Measurements from ENCODE around the gene IMMP2L. TPM values are rescaled to one million over a fixed set of nuclear protein-coding genes. Genes with fewer than 3 reads are reported as not detected.
"Not testable (repeated sequence)": the region's sequence is repeated elsewhere in the genome, so short reads cannot be mapped to it uniquely, and the experiment has no call there.

IMMP2L gene
- total RNA-seq, 1 donor from 2014 or later, result 40.8 TPM

DNA sequence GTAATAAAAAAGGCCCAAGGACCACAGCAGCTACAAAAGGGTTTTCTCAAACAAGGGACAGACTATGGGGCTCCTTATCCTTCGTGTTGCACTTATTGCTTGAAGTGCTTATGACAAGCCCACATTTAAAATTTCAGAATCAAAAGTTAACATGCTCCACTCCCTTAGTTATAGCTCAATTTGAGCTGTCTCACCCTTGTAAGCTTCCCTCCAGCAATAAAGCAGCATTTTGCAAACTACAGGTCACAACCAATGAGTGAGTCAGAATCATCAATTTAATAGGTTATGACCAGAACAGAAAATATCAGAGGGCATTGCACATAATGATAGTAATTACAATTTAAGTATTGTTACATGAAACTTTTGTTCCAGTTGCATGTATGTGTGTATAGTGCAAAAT, 53.0 kb downstream of the IMMP2L start:
- no peak for DNase-seq (ENCODE audit: low spot score)

DNA sequence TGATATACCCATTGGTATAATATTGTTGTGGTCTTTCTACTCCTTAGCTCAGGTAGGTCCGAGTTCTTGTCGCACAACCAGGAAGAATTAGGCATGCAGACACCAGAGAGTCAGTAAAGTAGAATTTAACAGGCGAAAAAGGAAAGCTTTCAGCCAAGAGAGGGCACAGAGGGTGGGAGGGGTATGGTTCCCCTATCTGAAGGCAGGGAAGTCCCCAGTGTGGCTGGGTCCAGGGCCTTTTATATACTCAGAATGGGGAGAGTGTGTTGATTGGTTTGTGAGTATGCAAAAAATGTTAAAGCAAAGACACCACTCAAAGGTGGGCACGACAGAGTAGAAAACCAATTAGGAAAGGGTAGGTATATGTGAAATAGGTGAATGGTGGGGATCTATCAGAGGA, 53.9 kb downstream of the IMMP2L start:
- DNase-seq (ENCODE audit: low spot score), result no peak

GRCh38 chr7:111505422-111505821, 56.9 kb downstream of the IMMP2L start:
- DNase-seq (ENCODE audit: low spot score), result not testable (repeated sequence)

GRCh38 chr7:111501799-111502198, 60.5 kb downstream of the IMMP2L start:
- DNase-seq (ENCODE audit: low spot score), result not testable (repeated sequence)

GRCh38 chr7:111499027-111499426, 63.3 kb downstream of the IMMP2L start:
- no peak for DNase-seq (ENCODE audit: low spot score)

DNA sequence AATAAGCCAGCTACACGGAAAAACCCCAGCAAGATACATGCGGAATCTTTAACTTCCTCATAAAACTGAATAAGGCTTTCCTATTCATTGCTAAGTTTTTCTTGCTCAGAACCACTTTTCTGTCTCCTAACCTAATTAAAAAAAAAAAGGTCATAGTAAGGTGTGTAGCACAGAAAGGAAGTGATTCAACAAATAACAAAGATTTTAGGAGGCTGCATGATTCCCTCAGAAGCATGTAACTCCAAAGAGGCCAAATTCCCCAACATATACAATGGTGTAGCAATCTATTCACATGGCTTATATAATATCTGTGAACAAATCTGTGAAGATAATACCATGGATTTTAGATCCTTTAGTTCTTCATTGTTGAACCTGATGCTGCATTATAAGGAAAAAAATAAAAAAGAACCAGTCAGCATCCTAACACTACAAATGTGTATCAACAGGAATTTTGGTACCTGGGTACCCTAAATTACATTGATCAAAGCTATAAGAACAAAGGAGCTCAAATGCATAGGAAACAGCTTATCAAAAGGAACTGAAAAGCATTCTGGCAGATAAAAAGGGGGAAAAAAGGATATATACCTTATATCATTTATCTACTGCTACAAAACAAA, 63.8 kb downstream of the IMMP2L start:
- no peak for DNase-seq (ENCODE audit: low spot score)

- no peak for DNase-seq (ENCODE audit: low spot score)
Measured at GRCh38 chr7:111495173-111495810, 67.0 kb downstream of the IMMP2L start.

GRCh38 chr7:111492234-111492633, 70.1 kb downstream of the IMMP2L start:
- DNase-seq (ENCODE audit: low spot score), result no peak

GRCh38 chr7:111486472-111487142, 75.7 kb downstream of the IMMP2L start:
- no peak for DNase-seq (ENCODE audit: low spot score)

DNA sequence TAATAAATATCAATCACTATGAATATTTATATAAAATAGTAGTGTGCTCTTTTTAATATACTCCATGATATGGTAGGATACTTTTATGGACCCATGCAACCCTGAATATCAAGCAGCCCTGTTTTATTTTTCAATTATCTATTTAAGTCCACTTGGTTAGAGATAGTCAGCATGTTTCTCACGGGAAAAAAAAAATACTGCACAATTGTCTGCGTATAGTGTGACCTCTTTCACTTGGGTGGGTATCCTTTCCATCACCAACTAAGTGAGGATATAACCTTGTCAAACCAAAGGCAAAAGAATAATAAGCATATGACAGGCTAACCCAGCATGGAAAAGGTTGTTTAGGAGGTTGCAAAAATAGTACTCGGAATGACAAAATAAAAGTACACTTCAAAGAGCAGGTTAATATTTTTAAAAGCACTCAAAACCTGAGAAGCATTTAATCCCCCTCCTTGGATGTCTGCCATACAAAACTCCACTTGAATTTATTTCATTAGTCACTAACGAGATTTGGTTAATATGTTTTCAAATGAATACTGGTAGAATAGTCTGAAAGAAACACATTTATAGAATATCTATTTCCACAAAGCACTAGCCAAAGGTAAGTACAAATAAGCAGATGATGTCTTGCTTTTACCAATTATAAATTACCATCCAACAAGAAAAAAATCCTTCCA, 76.5 kb downstream of the IMMP2L start:
- DNase-seq (ENCODE audit: low spot score), result no peak

DNA sequence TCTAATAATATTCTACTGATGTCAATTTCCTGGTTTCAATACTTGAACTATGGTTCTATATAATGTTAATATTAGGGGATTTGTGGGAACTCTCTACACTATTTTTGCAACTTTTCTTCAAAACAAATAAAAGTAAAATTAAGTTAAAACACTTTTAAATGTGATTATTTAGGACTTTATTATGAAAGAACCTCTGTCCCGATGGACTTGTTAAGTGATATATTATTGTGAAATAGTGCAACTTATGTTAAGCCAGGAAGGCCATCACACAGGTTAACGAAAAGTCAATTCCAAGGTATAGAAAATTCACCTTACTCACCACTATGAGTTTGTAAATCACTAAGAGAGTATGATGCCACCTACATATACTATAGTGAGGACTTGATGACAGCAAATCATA, 79.2 kb downstream of the IMMP2L start:
- DNase-seq (ENCODE audit: low spot score), result no peak

- no peak for DNase-seq (ENCODE audit: low spot score)
Measured at GRCh38 chr7:111477462-111478225, 84.6 kb downstream of the IMMP2L start.

GRCh38 chr7:111476586-111477293, 85.6 kb downstream of the IMMP2L start:
- DNase-seq (ENCODE audit: low spot score), result no peak

DNA sequence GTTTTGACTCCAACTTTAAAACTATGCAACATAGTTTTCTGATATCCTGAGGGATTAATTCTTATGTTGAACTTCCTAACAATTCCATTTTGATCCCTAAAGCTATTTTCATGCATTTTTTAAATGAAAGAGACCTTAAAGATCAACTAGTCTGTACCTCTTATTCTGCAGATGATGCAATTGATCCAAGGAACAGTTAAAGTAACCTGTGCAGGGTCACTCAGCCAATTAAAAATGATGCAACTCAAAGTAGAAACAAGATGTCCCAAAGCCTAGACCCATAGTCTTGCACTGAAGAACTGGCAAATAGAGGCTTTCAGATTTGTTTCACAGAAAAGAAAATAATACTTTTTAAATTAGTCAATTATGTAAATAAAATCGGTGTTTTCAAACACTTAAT, 86.3 kb downstream of the IMMP2L start:
- DNase-seq (ENCODE audit: low spot score), result no peak

GRCh38 chr7:111475419-111475748, 86.9 kb downstream of the IMMP2L start:
- DNase-seq (ENCODE audit: low spot score), result no peak

GRCh38 chr7:111474723-111475418, 87.4 kb downstream of the IMMP2L start:
- DNase-seq (ENCODE audit: low spot score), result no peak

DNA sequence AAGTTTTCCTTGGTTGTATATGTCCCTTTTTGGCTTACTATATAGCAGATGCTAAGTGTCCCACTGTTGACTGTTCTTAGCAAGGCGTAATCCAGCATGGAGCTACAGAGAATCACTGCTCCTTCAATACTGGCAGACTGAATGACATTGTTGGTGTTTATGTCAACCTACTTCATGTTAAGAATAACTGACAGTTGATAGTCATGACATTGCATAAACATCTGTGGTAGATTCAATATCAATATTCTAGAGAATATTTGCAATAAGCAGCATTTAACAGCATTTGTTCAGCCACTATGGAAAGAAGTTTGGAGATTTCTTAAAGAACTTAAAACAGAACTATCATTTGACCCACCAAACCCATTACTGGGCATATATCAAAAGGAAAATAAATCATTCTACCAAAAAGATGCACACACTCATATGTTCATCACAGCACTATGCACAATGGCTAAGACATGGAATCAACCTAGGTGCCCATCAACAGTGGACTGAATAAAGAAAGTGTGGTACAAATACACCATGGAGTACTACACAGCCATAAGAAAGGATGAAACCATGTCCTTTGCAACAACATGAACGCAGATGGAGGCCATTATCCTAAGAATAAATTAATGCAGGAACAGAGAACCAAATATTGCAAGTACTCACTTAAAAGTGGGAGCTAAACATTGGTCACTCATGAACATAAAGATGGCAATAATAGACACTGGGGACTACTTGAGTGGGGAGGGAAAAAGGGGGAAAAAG, 88.7 kb downstream of the IMMP2L start:
- DNase-seq (ENCODE audit: low spot score), result no peak

- DNase-seq (ENCODE audit: low spot score), result no peak
Measured at GRCh38 chr7:111470998-111471397, 91.3 kb downstream of the IMMP2L start.

DNA sequence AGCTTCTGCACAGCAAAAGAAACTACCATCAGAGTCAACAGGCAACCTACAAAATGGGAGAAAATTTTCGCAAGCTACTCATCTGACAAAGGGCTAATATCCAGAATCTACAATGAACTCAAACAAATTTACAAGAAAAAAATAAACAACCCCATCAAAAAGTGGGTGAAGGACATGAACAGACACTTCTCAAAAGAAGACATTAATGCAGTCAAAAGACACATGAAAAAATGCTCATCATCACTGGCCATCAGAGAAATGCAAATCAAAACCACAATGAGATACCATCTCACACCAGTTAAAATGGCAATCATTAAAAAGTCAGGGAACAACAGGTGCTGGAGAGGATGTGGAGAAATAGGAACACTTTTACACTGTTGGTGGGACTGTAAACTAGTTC, 92.4 kb downstream of the IMMP2L start:
- not testable (repeated sequence) for DNase-seq (ENCODE audit: low spot score)

- not testable (repeated sequence) for DNase-seq (ENCODE audit: low spot score)
Measured at GRCh38 chr7:111465774-111466173, 96.5 kb downstream of the IMMP2L start.
